SK-N-SH treated with all-trans-retinoic acid at 6 μM for 48 hours (cell line): ENCODE results near the gene GPR176.

Source experiments
- ATAC-seq: fragments of 200-7000 bp; cut with Tn5 transposase; 3 replicates; pipeline ENCODE4 v1.9.1; 2020; ENCODE audit warnings: mild to moderate bottlenecking, moderate library complexity
- ARNTL ChIP-seq: fragments of 450-650 bp; formaldehyde crosslinking; IDR thresholded peaks from 2 replicates; pipeline ENCODE4 v1.5.0; 2020; ENCODE audit warnings: low read depth, mild to moderate bottlenecking, moderate library complexity, borderline replicate concordance
- BACH2 ChIP-seq: fragments of 250-450 bp; sonication (Bioruptor Pico); IDR thresholded peaks from 2 replicates; pipeline ENCODE4 v1.9.0; 2021; ENCODE audit warnings: mild to moderate bottlenecking, borderline replicate concordance
- CREB5 ChIP-seq: fragments of 250-450 bp; sonication (Bioruptor Pico); IDR thresholded peaks from 2 replicates; pipeline ENCODE4 v1.5.1; 2020; ENCODE audit warnings: low read depth, mild to moderate bottlenecking, moderate library complexity
- CSDC2 ChIP-seq: fragments of 250-450 bp; sonication (Bioruptor Pico); IDR thresholded peaks from 2 replicates; pipeline ENCODE4 v1.5.0; 2020; ENCODE audit warnings: mild to moderate bottlenecking, moderate library complexity
- CSRNP3 ChIP-seq: fragments of 250-450 bp; sonication (Bioruptor Pico); IDR thresholded peaks from 2 replicates; pipeline ENCODE4 v1.5.1; 2021; ENCODE audit warnings: mild to moderate bottlenecking, moderate library complexity
- ESRRG ChIP-seq: fragments of 250-450 bp; sonication (Bioruptor Pico); IDR thresholded peaks from 2 replicates; pipeline ENCODE4 v1.6.1; 2021; ENCODE audit warnings: mild to moderate bottlenecking
- GLIS3 ChIP-seq: fragments of 250-450 bp; sonication (Bioruptor Pico); IDR thresholded peaks from 2 replicates; pipeline ENCODE4 v1.5.0; 2020; ENCODE audit warnings: mild to moderate bottlenecking, moderate library complexity
- ISL1 ChIP-seq: fragments of 250-450 bp; sonication (Bioruptor Pico); IDR thresholded peaks from 2 replicates; pipeline ENCODE4 v2.1.2; 2022; ENCODE audit warnings: mild to moderate bottlenecking, moderate library complexity
- OSR1 ChIP-seq: fragments of 250-450 bp; sonication (Bioruptor Pico); IDR thresholded peaks from 2 replicates; pipeline ENCODE4 v1.8.0; 2022; ENCODE audit warnings: moderate library complexity, mild to moderate bottlenecking, inconsistent platforms
- PATZ1 ChIP-seq: fragments of 250-450 bp; sonication (Bioruptor Pico); IDR thresholded peaks from 2 replicates; pipeline ENCODE4 v1.8.0; 2020; ENCODE audit warnings: mild to moderate bottlenecking, moderate library complexity, borderline replicate concordance
- POU6F1 ChIP-seq: fragments of 250-450 bp; sonication (Bioruptor Pico); IDR thresholded peaks from 2 replicates; pipeline ENCODE4 v1.8.0; 2021; ENCODE audit warnings: low read depth, mild to moderate bottlenecking, moderate library complexity, borderline replicate concordance
- SNAI2 ChIP-seq: fragments of 250-450 bp; sonication (Bioruptor Pico); IDR thresholded peaks from 2 replicates; pipeline ENCODE4 v1.5.0; 2020; ENCODE audit warnings: mild to moderate bottlenecking, moderate library complexity
- TCF4 ChIP-seq: fragments of 250-450 bp; sonication (Bioruptor Pico); IDR thresholded peaks from 2 replicates; pipeline ENCODE4 v1.8.0; 2021; ENCODE audit warnings: mild to moderate bottlenecking, moderate library complexity, borderline replicate concordance
- TOX ChIP-seq: fragments of 250-450 bp; sonication (Bioruptor Pico); IDR thresholded peaks from 2 replicates; pipeline ENCODE4 v1.8.0; 2021; ENCODE audit warnings: mild to moderate bottlenecking, moderate library complexity, borderline replicate concordance
- TSHZ2 ChIP-seq: fragments of 250-450 bp; sonication (Bioruptor Pico); IDR thresholded peaks from 2 replicates; pipeline ENCODE4 v1.5.0; 2020; ENCODE audit warnings: mild to moderate bottlenecking, moderate library complexity
- ZC3H10 ChIP-seq: fragments of 250-450 bp; sonication (Bioruptor Pico); IDR thresholded peaks from 2 replicates; pipeline ENCODE4 v1.5.1; 2021; ENCODE audit warnings: mild to moderate bottlenecking, moderate library complexity
- ZFP3 ChIP-seq: fragments of 250-450 bp; sonication (Bioruptor Pico); IDR thresholded peaks from 2 replicates; pipeline ENCODE4 v1.5.0; 2020; ENCODE audit warnings: mild to moderate bottlenecking, moderate library complexity
- ZFP30 ChIP-seq: fragments of 450-650 bp; formaldehyde crosslinking; IDR thresholded peaks from 2 replicates; pipeline ENCODE4 v1.5.0; 2022; ENCODE audit warnings: mild to moderate bottlenecking, moderate library complexity
- ZNF565 ChIP-seq: fragments of 450-650 bp; formaldehyde crosslinking; conservative IDR thresholded peaks from 2 replicates; pipeline ENCODE4 v1.5.0; 2020; ENCODE audit warnings: low read depth, mild to moderate bottlenecking, moderate library complexity
- ZNF70 ChIP-seq: fragments of 450-650 bp; formaldehyde crosslinking; IDR thresholded peaks from 2 replicates; pipeline ENCODE4 v1.5.0; 2020; ENCODE audit warnings: mild to moderate bottlenecking, moderate library complexity
- ZNF8 ChIP-seq: fragments of 450-650 bp; formaldehyde crosslinking; IDR thresholded peaks from 2 replicates; pipeline ENCODE4 v1.5.0; 2020; ENCODE audit warnings: mild to moderate bottlenecking, moderate library complexity

Gene GPR176

GRCh38 chr15:39888243-39888642 lies 31.8 kb downstream of the GPR176 start:
- no peak for TF ChIP-seq ZNF8 (CRISPR knock-in tag)
- TF ChIP-seq ISL1, result no peak
- TF ChIP-seq ESRRG (CRISPR knock-in tag), result no peak
- no peak for TF ChIP-seq SNAI2 (CRISPR knock-in tag)
- TF ChIP-seq TOX (CRISPR knock-in tag), result no peak
- TF ChIP-seq ZFP3 (CRISPR knock-in tag), result no peak
- TF ChIP-seq GLIS3 (CRISPR knock-in tag), result no peak
- no peak for TF ChIP-seq TCF4
- peak; percentile 19; the same call in 1 of the 3 replicates for ATAC-seq

GRCh38 chr15:39887832-39888231 lies 32.2 kb downstream of the GPR176 start:
- peak; percentile 94 for ATAC-seq

GRCh38 chr15:39887211-39887610 lies 32.9 kb downstream of the GPR176 start:
- no peak for ATAC-seq
- no peak for TF ChIP-seq ZFP3 (CRISPR knock-in tag)
- TF ChIP-seq PATZ1, result no peak
- no peak for TF ChIP-seq TCF4
- TF ChIP-seq ZNF8 (CRISPR knock-in tag), result no peak
- TF ChIP-seq ZC3H10 (CRISPR knock-in tag), result no peak
- no peak for TF ChIP-seq SNAI2 (CRISPR knock-in tag)
- no peak for TF ChIP-seq ZFP30 (CRISPR knock-in tag)
- no peak for TF ChIP-seq ESRRG (CRISPR knock-in tag)
- no peak for TF ChIP-seq POU6F1
- no peak for TF ChIP-seq ZNF565 (CRISPR knock-in tag)
- TF ChIP-seq TSHZ2 (CRISPR knock-in tag), result no peak
- no peak for TF ChIP-seq ARNTL (CRISPR knock-in tag)
- no peak for TF ChIP-seq TOX (CRISPR knock-in tag)
- TF ChIP-seq BACH2 (CRISPR knock-in tag), result no peak
- no peak for TF ChIP-seq OSR1 (CRISPR knock-in tag)
- TF ChIP-seq GLIS3 (CRISPR knock-in tag), result no peak

More at GRCh38 chr15:39887832-39888231, 32.2 kb downstream of the GPR176 start:
- TF ChIP-seq CSDC2 (no peak), ISL1 (no peak), CREB5 (no peak), ZNF8 (CRISPR knock-in tag) (no peak), ZNF70 (no peak), ZNF565 (CRISPR knock-in tag) (no peak), CSRNP3 (CRISPR knock-in tag) (no peak), BACH2 (CRISPR knock-in tag) (no peak), TCF4 (no peak), POU6F1 (no peak), ZFP3 (CRISPR knock-in tag) (no peak)
